ENCODE data around the gene NTHL1.

GRCh38 chr16:2071454-2072202, 24.0 kb upstream of the NTHL1 start:
- TF ChIP-seq CTCF (conservative IDR thresholded peaks at IDR 0.05; ENCODE audit: low read depth, low read length): no peak
- TF ChIP-seq USF2 (IDR thresholded peaks at IDR 0.05; ENCODE audit: low read depth, low read length): no peak
- no peak for TF ChIP-seq FOS (IDR thresholded peaks at IDR 0.05; ENCODE audit: low read depth, low read length)
- TF ChIP-seq CEBPB (IDR thresholded peaks at IDR 0.05; ENCODE audit: low read depth, low read length): no peak
- TF ChIP-seq RCOR1 (IDR thresholded peaks at IDR 0.05; ENCODE audit: insufficient replicate concordance, low read length): no peak
- no peak for TF ChIP-seq POLR2A (IDR thresholded peaks at IDR 0.05; ENCODE audit: low read depth, low read length)
- no peak for TF ChIP-seq SMC3 (IDR thresholded peaks at IDR 0.05; ENCODE audit: low read depth, low read length)
- TF ChIP-seq MXI1 (IDR thresholded peaks at IDR 0.05; ENCODE audit: borderline replicate concordance, low read depth, low read length): no peak
- TF ChIP-seq RFX5 (IDR thresholded peaks at IDR 0.05; ENCODE audit: low read depth, low read length): no peak
- TF ChIP-seq MAZ (IDR thresholded peaks at IDR 0.05; ENCODE audit: borderline replicate concordance, low read depth, low read length): no peak
- no peak for TF ChIP-seq RAD21 (IDR thresholded peaks at IDR 0.05; ENCODE audit: low read length)
